ENCODE data around the gene SLC16A7. TPM values are rescaled to one million over a fixed set of nuclear protein-coding genes. Genes with fewer than 3 reads are reported as not detected.

SLC16A7 gene
- total and polyA plus RNA-seq, 9 donors = 2.0 to 21.9 (median 13.7) TPM

GRCh38 chr12:59734371-59734770 lies 138.5 kb downstream of the SLC16A7 start:
- WGBS, 3 donors = 89 to 100% (median 90%) methylated on average over 1 of the region's 1 CpG
- no peaks in the 10 kb centered on the region for H3K4me1 ChIP-seq (ENCODE audit: insufficient read depth)
- no peaks in the 10 kb centered on the region for H3K9me3 ChIP-seq
- TF ChIP-seq EP300 (IDR thresholded peaks at IDR 0.05) = no peak
- no peak for TF ChIP-seq CTCF (IDR thresholded peaks at IDR 0.05)
- no peak for TF ChIP-seq POLR2A (IDR thresholded peaks at IDR 0.05)
- DNase-seq = no peak
- H3K36me3 ChIP-seq = no peaks in the 10 kb centered on the region
- intact Hi-C loops (cut with DNase I) = no loop called here
- no peaks in the 10 kb centered on the region for H3K27me3 ChIP-seq
- no peak overlapping the region for H3K27ac ChIP-seq
- H3K4me3 ChIP-seq = no peak overlapping the region

- no peaks in the 10 kb centered on the region for H3K36me3 ChIP-seq
- intact Hi-C loops (cut with DNase I) = no loop called here
- H3K27me3 ChIP-seq = no peaks in the 10 kb centered on the region
- TF ChIP-seq POLR2A (IDR thresholded peaks at IDR 0.05) (no peak), CTCF (IDR thresholded peaks at IDR 0.05) (no peak), EP300 (IDR thresholded peaks at IDR 0.05) (no peak)
- H3K27ac ChIP-seq = no peak overlapping the region
- H3K9me3 ChIP-seq = no peaks in the 10 kb centered on the region
- H3K4me1 ChIP-seq (ENCODE audit: insufficient read depth) = no peaks in the 10 kb centered on the region
- DNase-seq = no peak
- 87 to 98% (median 97%) methylated on average over 1 of the region's 1 CpG for WGBS, 3 donors
- H3K4me3 ChIP-seq = no peak overlapping the region
Measured at GRCh38 chr12:59735231-59735630, 139.4 kb downstream of the SLC16A7 start.

GRCh38 chr12:59736359-59736758 lies 140.5 kb downstream of the SLC16A7 start:
- TF ChIP-seq EP300 (IDR thresholded peaks at IDR 0.05) (no peak), POLR2A (IDR thresholded peaks at IDR 0.05) (no peak), CTCF (IDR thresholded peaks at IDR 0.05) (no peak)
- Histone ChIP-seq H3K27ac (no peak overlapping the region), H3K9me3 (no peaks in the 10 kb centered on the region), H3K4me1 (ENCODE audit: insufficient read depth) (no peaks in the 10 kb centered on the region), H3K36me3 (no peaks in the 10 kb centered on the region), H3K27me3 (no peaks in the 10 kb centered on the region), H3K4me3 (no peak overlapping the region)
- WGBS, 3 donors = 62 to 88% (median 85%) methylated on average over 1 of the region's 1 CpG
- DNase-seq = no peak
- intact Hi-C loops (cut with DNase I) = no loop called here

GRCh38 chr12:59736786-59737185 lies 141.0 kb downstream of the SLC16A7 start:
- Histone ChIP-seq H3K27me3 (no peaks in the 10 kb centered on the region), H3K36me3 (no peaks in the 10 kb centered on the region), H3K4me3 (no peak overlapping the region), H3K27ac (no peak overlapping the region), H3K9me3 (no peaks in the 10 kb centered on the region), H3K4me1 (ENCODE audit: insufficient read depth) (no peaks in the 10 kb centered on the region)
- TF ChIP-seq CTCF (IDR thresholded peaks at IDR 0.05) (no peak), EP300 (IDR thresholded peaks at IDR 0.05) (no peak), POLR2A (IDR thresholded peaks at IDR 0.05) (no peak)
- WGBS, 3 donors = 52 to 56% (median 53%) methylated on average over 1 of the region's 1 CpG
- intact Hi-C loops (cut with DNase I) = no loop called here
- no peak for DNase-seq

All from ovary (tissue), 9 donors.